ENCODE data around the gene ARAP1. TPM values are rescaled to one million over a fixed set of nuclear protein-coding genes. Genes with fewer than 3 reads are reported as not detected.

Gene ARAP1
- total RNA-seq, 4 donors from 2014 or later: 53.8 to 126 (median 88.8) TPM

DNA sequence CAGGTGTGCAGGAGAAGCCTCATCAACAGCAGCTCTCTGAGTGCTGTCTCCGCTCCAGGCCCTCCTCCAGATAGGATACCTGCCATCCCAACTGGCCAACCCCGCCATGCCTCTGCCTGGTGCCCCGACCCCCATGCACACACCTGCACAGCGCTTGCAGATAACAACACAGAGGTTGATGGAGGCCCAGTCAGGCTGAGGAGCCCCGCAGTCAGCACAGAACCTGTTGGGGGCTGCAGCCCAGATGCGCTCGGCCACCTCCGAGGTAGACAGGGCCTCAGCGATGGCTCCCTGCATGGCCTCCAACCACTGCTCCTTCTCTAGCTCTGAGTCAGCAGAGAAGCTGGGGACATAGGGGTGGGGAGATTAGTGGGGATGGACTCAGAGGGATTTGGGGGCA is 45.2 kb downstream of the ARAP1 start:
- H3K27ac ChIP-seq: no peak overlapping the region
- no peaks in the 10 kb centered on the region for H3K9me3 ChIP-seq

DNA sequence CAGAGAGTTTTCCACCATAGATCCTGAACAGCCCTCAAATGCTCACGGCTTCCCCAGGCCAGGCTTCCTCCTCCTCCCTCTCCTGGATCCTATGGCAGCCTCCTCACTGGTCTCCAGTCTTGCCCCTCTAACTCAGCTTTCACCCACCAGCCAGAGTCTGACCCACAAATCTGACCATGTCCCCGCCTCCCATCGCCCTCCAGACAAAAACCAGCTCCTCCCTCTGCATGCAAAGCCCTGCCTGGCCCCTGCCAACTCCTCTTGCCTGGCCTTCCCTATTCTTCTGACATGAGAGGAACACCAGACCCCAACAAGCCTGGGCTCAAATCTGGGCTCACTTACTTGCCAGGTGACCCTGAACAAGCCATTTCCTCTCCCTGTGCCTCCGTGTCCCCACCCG is 45.6 kb downstream of the ARAP1 start:
- Histone ChIP-seq H3K36me3 (peaks cover 93% of the 10 kb centered on the region), H3K4me3 (no peak overlapping the region), H3K27ac (no peak overlapping the region), H3K9me3 (no peaks in the 10 kb centered on the region), H3K27me3 (no peaks in the 10 kb centered on the region), H3K4me1 (peaks cover 34% of the 10 kb centered on the region)
- WGBS: 91% methylated on average over 5 of the region's 5 CpGs
- no peak for DNase-seq (ENCODE audit: low spot score in 2 of 2)
- TF ChIP-seq, protein P1, sequence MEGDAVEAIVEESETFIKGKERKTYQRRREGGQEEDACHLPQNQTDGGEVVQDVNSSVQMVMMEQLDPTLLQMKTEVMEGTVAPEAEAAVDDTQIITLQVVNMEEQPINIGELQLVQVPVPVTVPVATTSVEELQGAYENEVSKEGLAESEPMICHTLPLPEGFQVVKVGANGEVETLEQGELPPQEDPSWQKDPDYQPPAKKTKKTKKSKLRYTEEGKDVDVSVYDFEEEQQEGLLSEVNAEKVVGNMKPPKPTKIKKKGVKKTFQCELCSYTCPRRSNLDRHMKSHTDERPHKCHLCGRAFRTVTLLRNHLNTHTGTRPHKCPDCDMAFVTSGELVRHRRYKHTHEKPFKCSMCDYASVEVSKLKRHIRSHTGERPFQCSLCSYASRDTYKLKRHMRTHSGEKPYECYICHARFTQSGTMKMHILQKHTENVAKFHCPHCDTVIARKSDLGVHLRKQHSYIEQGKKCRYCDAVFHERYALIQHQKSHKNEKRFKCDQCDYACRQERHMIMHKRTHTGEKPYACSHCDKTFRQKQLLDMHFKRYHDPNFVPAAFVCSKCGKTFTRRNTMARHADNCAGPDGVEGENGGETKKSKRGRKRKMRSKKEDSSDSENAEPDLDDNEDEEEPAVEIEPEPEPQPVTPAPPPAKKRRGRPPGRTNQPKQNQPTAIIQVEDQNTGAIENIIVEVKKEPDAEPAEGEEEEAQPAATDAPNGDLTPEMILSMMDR (IDR thresholded peaks at IDR 0.05): no peak
- TF ChIP-seq EP300 (IDR thresholded peaks at IDR 0.05) (no peak), POLR2A (IDR thresholded peaks at IDR 0.05) (no peak), POLR2AphosphoS5 (IDR thresholded peaks at IDR 0.05) (no peak)

More for the DNA sequence above, 45.2 kb downstream of the ARAP1 start:
- no peaks in the 10 kb centered on the region for H3K27me3 ChIP-seq
- peaks cover 31% of the 10 kb centered on the region for H3K4me1 ChIP-seq
- WGBS: 94% methylated on average over 9 of the region's 9 CpGs
- peaks cover 92% of the 10 kb centered on the region for H3K36me3 ChIP-seq
- TF ChIP-seq POLR2AphosphoS5 (IDR thresholded peaks at IDR 0.05) (no peak), EP300 (IDR thresholded peaks at IDR 0.05) (no peak), POLR2A (IDR thresholded peaks at IDR 0.05) (no peak)
- TF ChIP-seq, protein P1 (IDR thresholded peaks at IDR 0.05): no peak
- no peak overlapping the region for H3K4me3 ChIP-seq
- DNase-seq (ENCODE audit: low spot score in 2 of 2): no peak

DNA sequence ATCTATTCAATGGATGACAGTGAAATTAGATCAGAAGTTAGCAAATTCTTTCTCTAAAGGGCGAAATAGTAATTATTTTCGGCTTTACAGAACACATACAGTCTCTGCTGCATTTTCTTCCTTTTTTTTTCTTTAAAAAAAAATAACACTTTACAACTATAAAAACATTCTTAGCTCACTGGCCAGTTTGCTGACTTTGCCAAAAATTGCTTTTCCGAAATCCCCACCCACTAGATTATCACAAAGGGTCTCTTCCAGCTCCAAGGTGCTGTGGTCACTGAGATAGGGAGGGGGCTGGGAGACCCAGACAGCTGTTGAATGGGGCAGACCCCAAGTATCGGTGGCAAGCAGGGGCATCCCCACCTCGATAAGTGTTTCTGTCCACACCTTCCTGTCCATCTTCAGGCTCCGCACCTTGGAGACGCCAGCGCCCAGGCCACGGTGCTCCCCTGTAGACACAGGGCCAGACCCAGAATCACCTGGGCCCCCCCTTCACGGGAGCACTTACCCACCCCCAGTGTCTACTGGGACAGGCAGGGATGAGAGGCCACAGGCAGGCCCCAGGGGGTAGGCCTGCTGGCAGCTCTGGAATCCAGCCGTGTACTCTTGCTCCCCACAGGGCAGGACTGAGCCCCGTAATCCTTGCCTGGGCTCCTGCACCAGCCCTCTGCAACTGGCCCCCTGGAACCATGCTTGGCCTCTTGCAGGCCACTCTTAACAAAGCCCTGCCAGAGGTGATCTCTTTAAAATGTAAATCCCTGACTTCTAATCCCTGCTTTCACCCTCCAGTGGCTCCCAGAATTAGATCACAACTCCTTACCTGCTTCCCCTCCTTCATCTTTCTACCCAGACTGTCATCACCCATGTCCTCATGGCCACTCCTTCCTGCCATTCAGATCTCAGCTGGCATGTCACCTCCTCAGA is 46.5 kb downstream of the ARAP1 start:
- DNase-seq (ENCODE audit: low spot score in 2 of 2): no peak
- TF ChIP-seq EP300 (IDR thresholded peaks at IDR 0.05) (no peak), POLR2A (IDR thresholded peaks at IDR 0.05) (no peak)
- TF ChIP-seq, protein P1 (IDR thresholded peaks at IDR 0.05): no peak
- Histone ChIP-seq H3K27ac (no peak overlapping the region), H3K36me3 (peaks cover 95% of the 10 kb centered on the region), H3K27me3 (no peaks in the 10 kb centered on the region), H3K9me3 (no peaks in the 10 kb centered on the region), H3K4me3 (no peak overlapping the region), H3K4me1 (peaks cover 36% of the 10 kb centered on the region)
- WGBS: 89% methylated on average over 12 of the region's 12 CpGs

DNA sequence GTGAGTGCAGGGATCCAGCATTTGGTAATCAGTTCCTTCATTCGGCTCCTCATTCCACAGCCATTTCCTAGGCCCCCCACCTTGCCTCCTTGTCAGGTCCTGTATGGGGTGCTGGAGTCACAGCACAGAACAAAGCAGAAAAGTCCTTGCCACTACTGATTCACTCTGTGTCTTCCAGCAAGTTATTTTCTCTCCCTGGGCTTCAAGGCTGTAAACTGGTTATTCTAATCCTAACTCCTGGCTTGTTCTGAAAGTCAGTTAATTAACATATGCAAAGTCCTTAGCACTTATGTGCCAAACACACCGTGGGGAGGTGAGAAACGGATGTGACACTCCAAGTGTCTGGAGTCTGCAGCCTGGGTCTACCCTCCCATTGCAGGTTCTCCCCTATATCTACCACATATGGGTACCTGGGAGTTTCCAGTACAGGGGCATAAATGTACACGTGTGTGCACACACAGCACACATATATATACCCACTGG is 47.4 kb downstream of the ARAP1 start:
- DNase-seq (ENCODE audit: low spot score in 2 of 2): no peak
- Histone ChIP-seq H3K36me3 (peaks cover 95% of the 10 kb centered on the region), H3K4me3 (no peak overlapping the region), H3K4me1 (peaks cover 43% of the 10 kb centered on the region), H3K27me3 (no peaks in the 10 kb centered on the region), H3K27ac (no peak overlapping the region), H3K9me3 (no peaks in the 10 kb centered on the region)
- TF ChIP-seq POLR2AphosphoS5 (IDR thresholded peaks at IDR 0.05) (no peak), EP300 (IDR thresholded peaks at IDR 0.05) (no peak), POLR2A (IDR thresholded peaks at IDR 0.05) (no peak)
- WGBS: 31% methylated on average over 4 of the region's 4 CpGs

DNA sequence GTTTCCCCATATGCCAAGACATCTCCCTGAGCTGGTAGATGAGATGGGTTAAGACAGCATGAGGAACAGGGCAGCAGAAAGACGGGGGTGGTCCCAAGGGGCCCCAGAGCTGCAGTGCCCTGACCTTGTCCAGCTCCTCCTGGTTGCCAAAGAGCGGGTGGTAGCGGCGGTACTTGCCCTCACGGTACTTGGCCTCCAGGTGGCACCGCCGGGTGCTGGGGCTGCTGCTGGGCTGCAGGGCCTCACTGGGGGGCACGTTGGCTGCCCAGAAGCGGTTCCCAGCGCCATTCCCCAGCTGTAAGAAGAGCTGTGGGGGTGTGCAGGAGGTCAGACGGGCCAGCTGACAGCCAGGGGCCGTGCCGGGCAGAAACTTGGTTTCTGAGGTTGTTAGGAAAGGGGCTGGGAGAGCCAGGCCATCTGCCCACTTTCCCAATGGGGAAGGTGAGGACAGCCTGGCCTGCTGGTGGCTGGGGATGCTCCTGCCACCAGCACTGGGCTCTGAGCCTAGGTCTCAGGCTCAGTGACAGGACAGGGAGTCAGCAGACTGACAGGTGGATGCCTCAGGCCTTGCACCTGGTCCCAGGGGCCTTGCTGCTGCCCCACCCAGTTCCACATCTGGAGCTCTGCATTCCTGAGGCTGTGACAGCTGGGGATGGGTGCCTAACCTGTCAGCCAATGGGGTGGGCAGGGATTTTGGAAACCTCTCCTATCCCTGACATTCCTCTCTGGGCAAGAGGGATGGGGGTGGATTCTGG is 48.0 kb downstream of the ARAP1 start:
- Histone ChIP-seq H3K9me3 (no peaks in the 10 kb centered on the region), H3K4me1 (peaks cover 43% of the 10 kb centered on the region), H3K36me3 (peaks cover 95% of the 10 kb centered on the region), H3K27me3 (no peaks in the 10 kb centered on the region), H3K4me3 (no peak overlapping the region), H3K27ac (no peak overlapping the region)
- DNase-seq (ENCODE audit: low spot score in 2 of 2): no peak
- 68% methylated on average over 8 of the region's 13 CpGs for WGBS
- TF ChIP-seq EP300 (IDR thresholded peaks at IDR 0.05) (no peak), POLR2AphosphoS5 (IDR thresholded peaks at IDR 0.05) (no peak), POLR2A (IDR thresholded peaks at IDR 0.05) (no peak)
- TF ChIP-seq, protein P1 (IDR thresholded peaks at IDR 0.05): no peak

Measured in suprapubic skin (tissue), 4 donors.